Right atrium auricular region (tissue), 2 donors: ENCODE results near the gene XPC. TPM values are rescaled to one million over a fixed set of nuclear protein-coding genes. Genes with fewer than 3 reads are reported as not detected.

Experiments
- DNase-seq: peaks from one replicate; pipeline ENCODE4 v3.0.0-alpha.2; 2019; ENCODE audit warnings: low spot score
- H3K27ac ChIP-seq, 2 donors: fragments of 200-600 bp; sonication (generic); 1 replicate in 1 of 2; 2 replicates in 1 of 2; pipeline ENCODE4 v1.5.1; 2016 to 2019
- H3K27me3 ChIP-seq, 2 donors: fragments of 200-600 bp; sonication (generic); one replicate each; pipeline versions ENCODE4 v1.5.1 to v1.6.0; 2017 to 2019
- H3K36me3 ChIP-seq: fragments of 200-600 bp; sonication (generic); one replicate; pipeline ENCODE4 v1.5.1; 2016
- H3K4me1 ChIP-seq, 2 donors: fragments of 200-600 bp; sonication (generic); one replicate each; pipeline versions ENCODE4 v1.5.1 to v1.6.0; 2017 to 2019
- H3K4me3 ChIP-seq, 2 donors: fragments of 200-600 bp; sonication (generic); 1 replicate in 1 of 2; 2 replicates in 1 of 2; pipeline ENCODE4 v1.5.1; 2017 to 2019; ENCODE audit warnings: mild to moderate bottlenecking in 1 of 2, moderate library complexity in 1 of 2
- H3K9me3 ChIP-seq, 2 donors: fragments of 200-600 bp; sonication (generic); one replicate each; pipeline ENCODE4 v1.5.1; 2019
- total RNA-seq, 2 donors: library from RNA; depleted of rRNA; stranded (reverse); fragments of >200 nt; gene quantifications; one replicate each; pipeline ENCODE4 v1.1.0, GENCODE V29; 2016
- TF ChIP-seq, protein P1 (sequence below), 2 donors: fragments of 200-600 bp; sonication (generic); IDR thresholded peaks; one replicate each; pipeline ENCODE4 v1.5.1; 2019; ENCODE audit warnings: antibody characterized with exemption in 2 of 2

The XPC gene
- total RNA-seq, 2 donors from 2014 or later: 15.7 to 18.3 TPM

DNA sequence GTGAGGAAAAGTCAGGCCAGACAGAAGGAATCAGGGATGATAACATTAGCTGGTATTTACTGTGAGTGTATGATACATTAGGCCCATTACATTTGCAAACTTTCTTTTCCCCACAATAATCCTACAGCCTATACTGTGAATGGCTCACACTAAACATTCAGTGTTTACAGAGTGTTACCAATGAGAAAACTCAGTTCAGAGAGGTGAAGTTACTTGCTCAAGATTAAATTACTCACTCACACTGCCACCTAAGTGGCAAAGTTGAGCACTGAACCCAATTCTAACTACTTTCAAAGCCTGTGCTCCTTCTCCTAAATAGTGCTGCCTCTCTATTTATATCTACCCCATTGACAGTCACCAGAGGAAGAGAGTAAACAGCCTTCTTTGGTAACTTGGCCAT, 8.5 kb downstream of the XPC start:
- H3K4me1 ChIP-seq: no peaks in the 10 kb centered on the region
- no peaks in the 10 kb centered on the region for H3K9me3 ChIP-seq
- peaks cover 78% of the 10 kb centered on the region for H3K36me3 ChIP-seq
- H3K27ac ChIP-seq: no peak overlapping the region
- DNase-seq: no peak
- no peak overlapping the region for H3K4me3 ChIP-seq
- H3K27me3 ChIP-seq: no peaks in the 10 kb centered on the region
- TF ChIP-seq, protein P1, sequence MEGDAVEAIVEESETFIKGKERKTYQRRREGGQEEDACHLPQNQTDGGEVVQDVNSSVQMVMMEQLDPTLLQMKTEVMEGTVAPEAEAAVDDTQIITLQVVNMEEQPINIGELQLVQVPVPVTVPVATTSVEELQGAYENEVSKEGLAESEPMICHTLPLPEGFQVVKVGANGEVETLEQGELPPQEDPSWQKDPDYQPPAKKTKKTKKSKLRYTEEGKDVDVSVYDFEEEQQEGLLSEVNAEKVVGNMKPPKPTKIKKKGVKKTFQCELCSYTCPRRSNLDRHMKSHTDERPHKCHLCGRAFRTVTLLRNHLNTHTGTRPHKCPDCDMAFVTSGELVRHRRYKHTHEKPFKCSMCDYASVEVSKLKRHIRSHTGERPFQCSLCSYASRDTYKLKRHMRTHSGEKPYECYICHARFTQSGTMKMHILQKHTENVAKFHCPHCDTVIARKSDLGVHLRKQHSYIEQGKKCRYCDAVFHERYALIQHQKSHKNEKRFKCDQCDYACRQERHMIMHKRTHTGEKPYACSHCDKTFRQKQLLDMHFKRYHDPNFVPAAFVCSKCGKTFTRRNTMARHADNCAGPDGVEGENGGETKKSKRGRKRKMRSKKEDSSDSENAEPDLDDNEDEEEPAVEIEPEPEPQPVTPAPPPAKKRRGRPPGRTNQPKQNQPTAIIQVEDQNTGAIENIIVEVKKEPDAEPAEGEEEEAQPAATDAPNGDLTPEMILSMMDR (IDR thresholded peaks at IDR 0.05): no peak

DNA sequence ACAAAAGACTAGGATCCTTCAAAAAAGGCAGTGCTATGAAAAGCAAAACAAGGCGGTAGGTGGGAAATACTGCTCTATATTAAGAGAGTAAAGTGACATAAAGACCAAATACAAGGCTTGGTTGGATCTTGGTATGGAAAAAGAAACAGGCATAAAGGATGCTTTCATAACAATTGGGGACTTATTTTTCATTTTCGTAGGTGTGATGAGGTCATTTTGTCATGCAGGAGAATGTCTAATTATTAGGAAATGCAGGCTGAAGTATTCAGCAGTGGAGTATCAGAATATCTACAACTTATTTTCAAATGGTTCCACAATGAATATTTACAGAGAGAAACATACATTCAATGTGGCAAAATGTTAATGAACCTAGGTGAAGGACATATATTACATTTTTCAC, 9.0 kb downstream of the XPC start:
- H3K36me3 ChIP-seq: peaks cover 83% of the 10 kb centered on the region
- no peaks in the 10 kb centered on the region for H3K4me1 ChIP-seq
- H3K4me3 ChIP-seq: no peak overlapping the region
- H3K27me3 ChIP-seq: no peaks in the 10 kb centered on the region
- no peaks in the 10 kb centered on the region for H3K9me3 ChIP-seq
- H3K27ac ChIP-seq: no peak overlapping the region
- TF ChIP-seq, protein P1 (IDR thresholded peaks at IDR 0.05): no peak
- no peak for DNase-seq

DNA sequence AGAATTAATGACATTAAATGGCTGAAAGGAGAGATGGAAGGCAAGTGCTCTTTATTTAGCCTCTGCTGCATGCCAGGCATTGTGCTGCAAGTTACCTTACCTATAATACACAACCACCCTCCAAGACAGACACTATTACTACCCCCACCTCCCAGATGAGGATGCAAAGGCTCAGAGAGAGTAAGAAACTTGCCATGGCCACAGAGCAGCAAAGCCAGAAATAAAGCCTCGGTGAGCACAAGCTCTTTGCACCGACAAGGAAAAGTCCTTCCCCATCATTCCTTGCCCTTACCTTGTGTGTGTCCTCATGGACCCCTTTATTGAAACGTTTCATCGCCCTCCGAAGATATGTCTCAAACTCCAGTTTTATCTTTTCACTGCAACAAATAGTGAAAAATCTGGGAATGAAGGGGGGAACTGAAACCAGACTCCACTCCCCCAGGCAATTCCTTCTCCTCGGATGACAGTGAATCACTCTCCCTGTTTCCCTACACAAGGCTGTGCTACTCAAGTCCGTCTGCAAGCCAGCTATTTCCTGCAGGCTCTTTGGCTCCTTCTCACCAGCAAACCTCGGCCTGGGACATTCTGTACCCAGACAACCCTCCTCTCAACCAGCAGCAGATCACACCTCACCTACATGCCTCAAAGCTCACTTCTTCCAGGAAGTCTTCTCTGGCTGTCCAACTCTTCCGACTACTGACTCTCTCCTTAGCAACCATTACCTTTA, 11.4 kb downstream of the XPC start:
- Histone ChIP-seq H3K9me3 (peaks cover 0 to 5% of the 10 kb centered on the region in 2 donors), H3K4me3 (no peak overlapping the region), H3K27ac (no peak overlapping the region), H3K4me1 (no peaks in the 10 kb centered on the region), H3K27me3 (no peaks in the 10 kb centered on the region), H3K36me3 (peaks cover 97% of the 10 kb centered on the region)
- no peak for DNase-seq
- TF ChIP-seq, protein P1 (IDR thresholded peaks at IDR 0.05): no peak

DNA sequence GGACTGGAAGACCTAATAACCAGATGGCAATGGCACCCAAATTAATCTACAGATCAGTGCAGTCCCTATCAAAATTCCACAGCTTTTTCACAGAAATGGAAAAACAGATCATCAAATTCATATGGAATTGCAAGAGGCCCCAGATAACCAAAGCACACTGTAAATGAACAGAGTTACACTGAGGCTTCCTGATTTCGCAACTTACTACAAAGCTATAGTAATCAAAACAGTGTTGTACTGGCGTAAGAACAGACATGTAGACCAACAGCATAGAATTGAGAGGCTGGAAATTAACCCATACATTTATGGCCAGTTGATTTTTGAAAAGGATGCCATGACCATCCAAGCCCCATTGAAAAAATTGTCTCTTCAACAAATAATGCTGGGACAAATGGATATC, 16.2 kb downstream of the XPC start:
- Histone ChIP-seq H3K4me3 (no peak overlapping the region), H3K27ac (no peak overlapping the region), H3K4me1 (no peaks in the 10 kb centered on the region), H3K27me3 (no peaks in the 10 kb centered on the region), H3K9me3 (peaks cover 0 to 18% of the 10 kb centered on the region in 2 donors), H3K36me3 (peaks cover 97% of the 10 kb centered on the region)
- no peak for DNase-seq
- TF ChIP-seq, protein P1 (IDR thresholded peaks at IDR 0.05): no peak

GRCh38 chr3:14161282-14161681, 17.1 kb downstream of the XPC start:
- Histone ChIP-seq H3K27ac (no peak overlapping the region), H3K36me3 (peaks cover 97% of the 10 kb centered on the region), H3K9me3 (peaks cover 0 to 18% of the 10 kb centered on the region in 2 donors), H3K4me1 (no peaks in the 10 kb centered on the region), H3K27me3 (no peaks in the 10 kb centered on the region), H3K4me3 (no peak overlapping the region)
- no peak for DNase-seq
- TF ChIP-seq, protein P1 (IDR thresholded peaks at IDR 0.05): no peak

GRCh38 chr3:14159426-14159825, 19.0 kb downstream of the XPC start:
- Histone ChIP-seq H3K9me3 (peaks cover 0 to 18% of the 10 kb centered on the region in 2 donors), H3K4me3 (no peak overlapping the region), H3K27ac (no peak overlapping the region), H3K4me1 (no peaks in the 10 kb centered on the region), H3K27me3 (no peaks in the 10 kb centered on the region), H3K36me3 (peaks cover 88% of the 10 kb centered on the region)
- TF ChIP-seq, protein P1 (IDR thresholded peaks at IDR 0.05): no peak
- DNase-seq: no peak
